ENCODE measurements around the gene PLD4. TPM values are rescaled to one million over a fixed set of nuclear protein-coding genes. Genes with fewer than 3 reads are reported as not detected.
A peak's percentile ranks its signal among the peaks of the same experiment; 100 is the strongest.
"Not testable (repeated sequence)": the region's sequence is repeated elsewhere in the genome, so short reads cannot be mapped to it uniquely, and the experiment has no call there.

Gene PLD4
- total RNA-seq, 6 experiments from 2014 or later = 0.12 to 0.49 (median 0.33) TPM; not detected in 2

DNA sequence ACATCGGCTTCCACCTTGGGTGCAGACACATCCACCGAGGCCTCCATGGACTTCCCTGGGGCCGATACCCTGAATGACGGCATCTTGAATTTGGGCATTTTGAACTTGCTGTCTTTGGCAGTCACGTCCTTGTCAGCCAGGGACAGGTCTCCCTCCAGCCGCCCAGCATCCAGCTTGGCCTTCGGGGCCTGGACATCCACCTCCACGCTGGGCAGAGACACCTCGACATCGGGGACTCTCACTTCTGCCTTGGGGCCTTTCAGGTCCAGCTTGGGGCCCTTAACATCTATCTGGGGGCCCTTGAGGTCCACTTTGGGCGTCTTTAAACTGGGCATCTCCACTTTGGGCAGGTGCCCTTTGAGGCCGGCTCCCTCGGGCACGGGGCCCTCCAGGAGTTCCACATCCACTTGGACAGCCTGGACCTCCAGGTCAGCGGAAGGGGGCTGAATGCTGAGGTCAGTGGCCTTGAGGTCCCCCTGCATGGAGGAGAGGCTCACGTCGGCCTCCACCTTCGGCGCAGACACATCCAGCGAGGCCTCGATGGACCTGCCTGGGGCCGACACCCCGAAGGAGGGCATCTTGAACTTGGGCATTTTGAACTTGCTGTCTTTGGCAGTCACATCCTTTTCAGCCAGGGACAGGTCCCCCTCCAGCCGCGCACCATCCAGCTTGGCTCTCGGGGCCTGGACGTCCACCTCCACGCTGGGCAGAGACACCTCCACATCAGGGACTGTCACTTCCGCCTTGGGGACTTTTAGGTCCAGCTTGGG lies 19.9 kb downstream of the PLD4 start:
- H3K36me3 ChIP-seq; H3K4me1 ChIP-seq; H3K4me3 ChIP-seq; ATAC-seq; H3K27ac ChIP-seq; H3K9me3 ChIP-seq; intact Hi-C loops (cut with DNase I); H3K27me3 ChIP-seq: not testable (repeated sequence)
- DNase-seq = peak in 2 of 3 donors; percentile 9 to 44
- 80% methylated on average over 2 of the region's 29 CpGs for WGBS (ENCODE audit: insufficient coverage, low coverage, low lambda C conversion rate, missing lambda C conversion rate)

DNA sequence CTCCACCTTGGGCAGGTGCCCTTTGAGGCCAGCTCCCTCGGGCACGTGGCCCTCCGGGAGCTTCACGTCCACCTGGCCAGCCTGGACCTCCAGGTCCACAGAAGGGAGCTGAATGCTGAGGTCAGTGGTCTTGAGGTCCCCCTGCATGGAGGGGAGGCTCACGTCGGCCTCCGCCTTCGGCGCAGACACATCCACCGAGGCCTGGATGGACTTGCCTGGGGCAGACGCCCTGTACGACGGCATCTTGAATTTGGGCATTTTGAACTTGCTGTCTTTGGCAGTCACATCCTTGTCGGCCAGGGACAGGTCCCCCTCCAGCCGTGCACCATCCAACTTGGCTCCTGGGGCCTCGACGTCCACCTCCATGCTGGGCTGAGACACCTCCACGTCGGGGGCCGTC lies 20.6 kb downstream of the PLD4 start:
- H3K27me3 ChIP-seq; H3K4me1 ChIP-seq; ATAC-seq; H3K27ac ChIP-seq; H3K9me3 ChIP-seq; H3K36me3 ChIP-seq; H3K4me3 ChIP-seq; intact Hi-C loops (cut with DNase I): not testable (repeated sequence)
- WGBS (ENCODE audit: insufficient coverage, low coverage, low lambda C conversion rate, missing lambda C conversion rate) = 64% methylated on average over 6 of the region's 20 CpGs
- DNase-seq = peak in 1 of 3 donors; percentile 7

GRCh38 chr14:104945986-104946965 lies 21.6 kb downstream of the PLD4 start:
- H3K4me3 ChIP-seq; H3K9me3 ChIP-seq; H3K4me1 ChIP-seq; ATAC-seq; intact Hi-C loops (cut with DNase I); H3K36me3 ChIP-seq; H3K27ac ChIP-seq; H3K27me3 ChIP-seq: not testable (repeated sequence)
- peak; percentile 16 to 40 (median 17) for DNase-seq
- no CpG with 5 or more reads among the region's 43 CpGs for WGBS (ENCODE audit: insufficient coverage, low coverage, low lambda C conversion rate, missing lambda C conversion rate)

DNA sequence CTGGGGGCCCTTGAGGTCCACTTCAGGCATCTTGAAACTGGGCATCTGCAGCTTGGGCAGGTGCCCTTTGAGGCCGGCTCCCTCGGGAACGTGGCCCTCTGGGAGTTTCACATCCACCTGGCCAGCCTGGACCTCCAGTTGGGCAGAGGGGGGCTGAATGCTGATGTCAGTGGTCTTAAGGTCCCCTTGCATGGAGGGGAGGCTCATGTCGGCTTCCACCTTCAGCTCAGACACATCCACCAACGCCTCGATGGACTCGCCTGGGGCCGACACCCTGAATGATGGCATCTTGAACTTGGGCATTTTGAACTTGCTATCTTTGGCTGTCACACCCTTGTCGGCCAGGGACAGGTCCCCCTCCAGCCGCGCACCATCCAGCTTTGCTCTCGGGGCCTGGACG lies 22.5 kb downstream of the PLD4 start:
- ATAC-seq; H3K4me1 ChIP-seq; H3K36me3 ChIP-seq; H3K27me3 ChIP-seq; H3K9me3 ChIP-seq; DNase-seq; H3K27ac ChIP-seq; intact Hi-C loops (cut with DNase I); H3K4me3 ChIP-seq: not testable (repeated sequence)
- 60% methylated on average over 1 of the region's 13 CpGs for WGBS (ENCODE audit: insufficient coverage, low coverage, low lambda C conversion rate, missing lambda C conversion rate)

DNA sequence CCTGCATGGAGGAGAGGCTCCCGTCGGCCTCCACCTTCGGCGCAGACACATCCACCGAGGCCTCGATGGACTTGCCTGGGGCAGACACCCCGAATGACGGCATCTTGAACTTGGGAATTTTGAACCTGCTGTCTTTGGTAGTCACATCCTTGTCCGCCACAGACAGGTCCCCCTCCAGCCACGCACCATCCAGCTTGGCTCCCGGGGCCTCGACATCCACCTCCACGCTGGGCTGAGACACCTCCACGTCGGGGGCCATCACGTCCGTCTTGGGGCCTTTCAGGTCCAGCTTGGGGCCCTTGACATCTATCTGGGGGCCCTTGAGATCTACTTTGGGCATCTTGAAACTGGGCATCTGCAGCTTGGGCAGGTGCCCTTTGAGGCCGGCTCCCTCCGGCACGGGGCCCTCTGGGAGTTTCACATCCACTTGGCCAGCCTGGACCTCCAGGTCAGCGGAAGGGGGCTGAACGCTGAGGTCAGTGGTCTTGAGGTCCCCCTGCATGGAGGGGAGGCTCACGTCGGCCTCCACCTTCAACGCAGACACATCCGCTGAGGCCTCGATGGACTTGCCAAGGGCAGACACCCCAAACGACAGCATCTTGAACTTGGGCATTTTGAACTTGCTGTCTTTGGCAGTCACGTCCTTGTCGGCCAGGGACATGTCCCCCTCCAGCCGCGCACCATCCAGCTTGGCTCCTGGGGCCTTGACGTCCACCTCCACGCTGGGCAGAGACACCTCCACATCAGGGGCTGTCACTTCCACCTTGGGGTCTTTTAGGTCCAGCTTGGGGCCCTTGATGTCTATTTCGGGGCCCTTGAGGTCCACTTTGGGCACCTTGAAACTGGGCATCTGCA lies 23.4 kb downstream of the PLD4 start:
- H3K27me3 ChIP-seq; ATAC-seq; H3K9me3 ChIP-seq; intact Hi-C loops (cut with DNase I); H3K36me3 ChIP-seq; H3K4me3 ChIP-seq; H3K27ac ChIP-seq; H3K4me1 ChIP-seq; DNase-seq: not testable (repeated sequence)
- 87% methylated on average over 11 of the region's 35 CpGs for WGBS (ENCODE audit: insufficient coverage, low coverage, low lambda C conversion rate, missing lambda C conversion rate)

DNA sequence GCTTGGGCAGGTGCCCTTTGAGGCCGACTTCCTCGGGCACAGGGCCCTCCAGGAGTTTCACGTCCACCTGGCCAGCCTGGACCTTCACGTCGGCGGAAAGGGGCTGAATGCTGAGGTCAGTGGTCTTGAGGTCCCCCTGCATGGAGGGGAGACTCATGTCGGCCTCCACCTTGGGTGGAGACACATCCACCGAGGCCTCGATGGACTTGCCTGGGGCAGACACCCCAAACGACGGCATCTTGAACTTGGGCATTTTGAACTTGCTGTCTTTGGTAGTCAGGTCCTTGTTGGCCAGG lies 24.0 kb downstream of the PLD4 start:
- WGBS (ENCODE audit: insufficient coverage, low coverage, low lambda C conversion rate, missing lambda C conversion rate) = no CpG with 5 or more reads among the region's 11 CpGs
- Histone ChIP-seq H3K4me1 (no peaks in the 10 kb centered on the region), H3K27ac (no peak overlapping the region), H3K27me3 (no peaks in the 10 kb centered on the region), H3K36me3 (no peaks in the 10 kb centered on the region), H3K4me3 (no peak overlapping the region), H3K9me3 (no peaks in the 10 kb centered on the region)
- intact Hi-C loops (cut with DNase I) = no loop called here
- DNase-seq (peak in 1 of 3 donors; percentile 50), ATAC-seq (no peak)
- TF ChIP-seq POLR2A (IDR thresholded peaks at IDR 0.05) (no peak), CTCF (IDR thresholded peaks at IDR 0.05) (no peak)

GRCh38 chr14:104949406-104949955 lies 24.8 kb downstream of the PLD4 start:
- 60% methylated on average over 1 of the region's 24 CpGs for WGBS (ENCODE audit: insufficient coverage, low coverage, low lambda C conversion rate, missing lambda C conversion rate)
- DNase-seq = not testable (repeated sequence)

More at GRCh38 chr14:104949406-104949955, 24.8 kb downstream of the PLD4 start:
- ATAC-seq; H3K9me3 ChIP-seq; H3K36me3 ChIP-seq; H3K27me3 ChIP-seq; H3K4me3 ChIP-seq; H3K27ac ChIP-seq; intact Hi-C loops (cut with DNase I); H3K4me1 ChIP-seq: not testable (repeated sequence)
